ENCODE measurements around the gene PDCD2L. TPM values are rescaled to one million over a fixed set of nuclear protein-coding genes. Genes with fewer than 3 reads are reported as not detected.

The PDCD2L gene
- total RNA-seq, 1 experiment from 2014 or later, result 43.3 TPM

DNA sequence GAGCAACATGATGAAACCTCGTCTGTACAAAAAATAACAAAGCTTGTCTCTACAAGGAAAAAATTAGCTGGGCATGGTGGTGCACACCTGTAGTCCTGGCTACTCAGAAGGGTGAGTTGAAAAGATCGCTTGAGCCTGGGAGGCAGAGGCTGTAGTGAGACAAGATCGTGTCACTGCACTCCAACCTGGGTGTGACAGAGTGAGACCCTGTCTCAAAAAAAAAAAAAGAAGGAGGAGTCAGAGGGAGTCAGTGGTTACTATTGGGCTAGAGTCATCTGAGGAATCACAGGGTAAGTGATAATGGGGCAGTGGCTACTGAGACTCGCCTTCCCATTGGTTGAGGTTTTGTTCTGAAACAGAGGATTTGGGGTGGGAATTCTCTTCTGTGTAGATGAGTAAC is 41.1 kb upstream of the PDCD2L start:
- H3K4me2 ChIP-seq (ENCODE audit: insufficient read depth, insufficient read length, low read length), result no peak overlapping the region
- H3K9ac ChIP-seq (ENCODE audit: extremely low read depth, insufficient read length, low read length), result no peak overlapping the region
- H3K9me3 Mint-ChIP-seq, result no peaks in the 10 kb centered on the region; a peak in 1 of 5 replicates

More for the DNA sequence above, 41.1 kb upstream of the PDCD2L start:
- Histone ChIP-seq H2BK5ac (ENCODE audit: insufficient read length, low read length) (no peak overlapping the region), H3K4me1 (ENCODE audit: insufficient read depth, low read length) (peaks cover 2% of the 10 kb centered on the region; the same call in 1 of the 2 replicates), H3K79me1 (ENCODE audit: insufficient read depth, low read depth, low read length, poor library complexity, severe bottlenecking) (peaks cover 11% of the 10 kb centered on the region), H2BK12ac (ENCODE audit: insufficient read length, low read depth, low read length) (no peak overlapping the region), H3K27me3 (ENCODE audit: insufficient read depth, low read length) (no peaks in the 10 kb centered on the region), H3K23me2 (ENCODE audit: insufficient read length, low read depth, low read length, poor library complexity, severe bottlenecking) (peaks cover 7% of the 10 kb centered on the region), H3K4ac (ENCODE audit: low read depth, low read length) (no peak overlapping the region), H4K20me1 (ENCODE audit: control insufficient read depth, insufficient read depth, insufficient read length) (peaks cover 3% of the 10 kb centered on the region), H4K8ac (replicated peaks; ENCODE audit: insufficient read length, low read depth, low read length) (no peak overlapping the region), H3K23ac (ENCODE audit: insufficient read length, low read depth, low read length) (no peak overlapping the region), H3K56ac (ENCODE audit: insufficient read length, low read depth, low read length) (no peak overlapping the region), H3K14ac (ENCODE audit: insufficient read depth, low read length) (no peak overlapping the region), H3K79me2 (ENCODE audit: insufficient read depth, low read length) (peaks cover 7% of the 10 kb centered on the region; the same call in 1 of the 2 replicates), H3K27ac (ENCODE audit: insufficient read length, low read depth, low read length) (no peak overlapping the region), H4K91ac (ENCODE audit: insufficient read length, low read depth, low read length) (no peak overlapping the region), H3K9me3 (ENCODE audit: control insufficient read depth, low read depth, low read length) (no peaks in the 10 kb centered on the region), H2BK120ac (ENCODE audit: low read depth, low read length, poor library complexity, severe bottlenecking) (no peak overlapping the region), H2AK5ac (ENCODE audit: insufficient read length, low read length) (no peak overlapping the region), H2BK20ac (ENCODE audit: low read depth, low read length, poor library complexity, severe bottlenecking) (no peak overlapping the region), H3T11ph (ENCODE audit: low read length) (no peak overlapping the region), H2BK15ac (ENCODE audit: low read depth, low read length) (no peak overlapping the region), H3K18ac (ENCODE audit: insufficient read length, low read depth, low read length) (no peak overlapping the region), H4K5ac (ENCODE audit: insufficient read length, low read depth, low read length) (no peak overlapping the region), H2AFZ (ENCODE audit: low read length) (no peak overlapping the region)
- H3K27me3 Mint-ChIP-seq (ENCODE audit: low read depth), result peaks cover 1% of the 10 kb centered on the region
- whole genome bisulfite sequencing (ENCODE audit: extremely low coverage, insufficient read length, low lambda C conversion rate), result no CpG with 5 or more reads among the region's 4 CpGs
- H3K4me3 Mint-ChIP-seq, result peak overlapping the region; percentile 8 to 65; a peak in 3 of 5 replicates
- TF ChIP-seq, protein P1, sequence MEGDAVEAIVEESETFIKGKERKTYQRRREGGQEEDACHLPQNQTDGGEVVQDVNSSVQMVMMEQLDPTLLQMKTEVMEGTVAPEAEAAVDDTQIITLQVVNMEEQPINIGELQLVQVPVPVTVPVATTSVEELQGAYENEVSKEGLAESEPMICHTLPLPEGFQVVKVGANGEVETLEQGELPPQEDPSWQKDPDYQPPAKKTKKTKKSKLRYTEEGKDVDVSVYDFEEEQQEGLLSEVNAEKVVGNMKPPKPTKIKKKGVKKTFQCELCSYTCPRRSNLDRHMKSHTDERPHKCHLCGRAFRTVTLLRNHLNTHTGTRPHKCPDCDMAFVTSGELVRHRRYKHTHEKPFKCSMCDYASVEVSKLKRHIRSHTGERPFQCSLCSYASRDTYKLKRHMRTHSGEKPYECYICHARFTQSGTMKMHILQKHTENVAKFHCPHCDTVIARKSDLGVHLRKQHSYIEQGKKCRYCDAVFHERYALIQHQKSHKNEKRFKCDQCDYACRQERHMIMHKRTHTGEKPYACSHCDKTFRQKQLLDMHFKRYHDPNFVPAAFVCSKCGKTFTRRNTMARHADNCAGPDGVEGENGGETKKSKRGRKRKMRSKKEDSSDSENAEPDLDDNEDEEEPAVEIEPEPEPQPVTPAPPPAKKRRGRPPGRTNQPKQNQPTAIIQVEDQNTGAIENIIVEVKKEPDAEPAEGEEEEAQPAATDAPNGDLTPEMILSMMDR (conservative IDR thresholded peaks at IDR 0.05), result no peak
- H3K27ac Mint-ChIP-seq, result peak overlapping the region in 2 of 3 experiments; percentile 3 to 94; a peak in 3 of 7 replicates
- H3K4me1 Mint-ChIP-seq, result peaks cover 43 to 48% of the 10 kb centered on the region in 2 experiments
- peaks cover 19 to 23% (median 21%) of the 10 kb centered on the region in 3 experiments for H3K36me3 Mint-ChIP-seq (ENCODE audit: insufficient read depth in 1 of 3, low read depth in 3 of 3)
- peak; percentile 58 for DNase-seq
